SK-N-SH treated with all-trans-retinoic acid at 6 μM for 48 hours (cell line): Measurements from ENCODE around the gene DHRS1.

Source experiments
- ATAC-seq: fragments of 200-7000 bp; cut with Tn5 transposase; 3 replicates; pipeline ENCODE4 v1.9.1; 2020; ENCODE audit warnings: mild to moderate bottlenecking, moderate library complexity
- BACH2 ChIP-seq: fragments of 250-450 bp; sonication (Bioruptor Pico); IDR thresholded peaks from 2 replicates; pipeline ENCODE4 v1.9.0; 2021; ENCODE audit warnings: mild to moderate bottlenecking, borderline replicate concordance
- CSDC2 ChIP-seq: fragments of 250-450 bp; sonication (Bioruptor Pico); IDR thresholded peaks from 2 replicates; pipeline ENCODE4 v1.5.0; 2020; ENCODE audit warnings: mild to moderate bottlenecking, moderate library complexity
- ESRRG ChIP-seq: fragments of 250-450 bp; sonication (Bioruptor Pico); IDR thresholded peaks from 2 replicates; pipeline ENCODE4 v1.6.1; 2021; ENCODE audit warnings: mild to moderate bottlenecking
- GLIS3 ChIP-seq: fragments of 250-450 bp; sonication (Bioruptor Pico); IDR thresholded peaks from 2 replicates; pipeline ENCODE4 v1.5.0; 2020; ENCODE audit warnings: mild to moderate bottlenecking, moderate library complexity
- ISL1 ChIP-seq: fragments of 250-450 bp; sonication (Bioruptor Pico); IDR thresholded peaks from 2 replicates; pipeline ENCODE4 v2.1.2; 2022; ENCODE audit warnings: mild to moderate bottlenecking, moderate library complexity
- OSR1 ChIP-seq: fragments of 250-450 bp; sonication (Bioruptor Pico); IDR thresholded peaks from 2 replicates; pipeline ENCODE4 v1.8.0; 2022; ENCODE audit warnings: moderate library complexity, mild to moderate bottlenecking, inconsistent platforms
- POU6F1 ChIP-seq: fragments of 250-450 bp; sonication (Bioruptor Pico); IDR thresholded peaks from 2 replicates; pipeline ENCODE4 v1.8.0; 2021; ENCODE audit warnings: low read depth, mild to moderate bottlenecking, moderate library complexity, borderline replicate concordance
- PPARA ChIP-seq: fragments of 250-450 bp; sonication (Bioruptor Pico); IDR thresholded peaks from 2 replicates; pipeline ENCODE4 v1.5.0; 2020; ENCODE audit warnings: mild to moderate bottlenecking, borderline replicate concordance
- RARB ChIP-seq: fragments of 250-450 bp; sonication (Bioruptor Pico); IDR thresholded peaks from 2 replicates; pipeline ENCODE4 v1.8.0; 2021; ENCODE audit warnings: mild to moderate bottlenecking, moderate library complexity
- SNAI2 ChIP-seq: fragments of 250-450 bp; sonication (Bioruptor Pico); IDR thresholded peaks from 2 replicates; pipeline ENCODE4 v1.5.0; 2020; ENCODE audit warnings: mild to moderate bottlenecking, moderate library complexity
- TCF4 ChIP-seq: fragments of 250-450 bp; sonication (Bioruptor Pico); IDR thresholded peaks from 2 replicates; pipeline ENCODE4 v1.8.0; 2021; ENCODE audit warnings: mild to moderate bottlenecking, moderate library complexity, borderline replicate concordance
- TOX ChIP-seq: fragments of 250-450 bp; sonication (Bioruptor Pico); IDR thresholded peaks from 2 replicates; pipeline ENCODE4 v1.8.0; 2021; ENCODE audit warnings: mild to moderate bottlenecking, moderate library complexity, borderline replicate concordance
- ZC3H10 ChIP-seq: fragments of 250-450 bp; sonication (Bioruptor Pico); IDR thresholded peaks from 2 replicates; pipeline ENCODE4 v1.5.1; 2021; ENCODE audit warnings: mild to moderate bottlenecking, moderate library complexity
- ZFP3 ChIP-seq: fragments of 250-450 bp; sonication (Bioruptor Pico); IDR thresholded peaks from 2 replicates; pipeline ENCODE4 v1.5.0; 2020; ENCODE audit warnings: mild to moderate bottlenecking, moderate library complexity
- ZFP30 ChIP-seq: fragments of 450-650 bp; formaldehyde crosslinking; IDR thresholded peaks from 2 replicates; pipeline ENCODE4 v1.5.0; 2022; ENCODE audit warnings: mild to moderate bottlenecking, moderate library complexity
- ZNF565 ChIP-seq: fragments of 450-650 bp; formaldehyde crosslinking; conservative IDR thresholded peaks from 2 replicates; pipeline ENCODE4 v1.5.0; 2020; ENCODE audit warnings: low read depth, mild to moderate bottlenecking, moderate library complexity
- ZNF70 ChIP-seq: fragments of 450-650 bp; formaldehyde crosslinking; IDR thresholded peaks from 2 replicates; pipeline ENCODE4 v1.5.0; 2020; ENCODE audit warnings: mild to moderate bottlenecking, moderate library complexity
- TF ChIP-seq, protein P1 (sequence below): fragments of 250-450 bp; sonication (Bioruptor Pico); IDR thresholded peaks from 2 replicates; pipeline ENCODE4 v1.5.1; 2021; ENCODE audit warnings: mild to moderate bottlenecking, moderate library complexity
- TF ChIP-seq, protein P2 (sequence below): fragments of 250-450 bp; sonication (Bioruptor Pico); IDR thresholded peaks from 2 replicates; pipeline ENCODE4 v1.5.0; 2020; ENCODE audit warnings: mild to moderate bottlenecking, moderate library complexity
- TF ChIP-seq, protein P3 (sequence below): fragments of 250-450 bp; sonication (Bioruptor Pico); IDR thresholded peaks from 2 replicates; pipeline ENCODE4 v1.5.1; 2020; ENCODE audit warnings: low read depth, mild to moderate bottlenecking, moderate library complexity
- TF ChIP-seq, protein P4 (sequence below): fragments of 250-450 bp; sonication (Bioruptor Pico); IDR thresholded peaks from 2 replicates; pipeline ENCODE4 v1.8.0; 2020; ENCODE audit warnings: mild to moderate bottlenecking, moderate library complexity, borderline replicate concordance

Gene DHRS1

DNA sequence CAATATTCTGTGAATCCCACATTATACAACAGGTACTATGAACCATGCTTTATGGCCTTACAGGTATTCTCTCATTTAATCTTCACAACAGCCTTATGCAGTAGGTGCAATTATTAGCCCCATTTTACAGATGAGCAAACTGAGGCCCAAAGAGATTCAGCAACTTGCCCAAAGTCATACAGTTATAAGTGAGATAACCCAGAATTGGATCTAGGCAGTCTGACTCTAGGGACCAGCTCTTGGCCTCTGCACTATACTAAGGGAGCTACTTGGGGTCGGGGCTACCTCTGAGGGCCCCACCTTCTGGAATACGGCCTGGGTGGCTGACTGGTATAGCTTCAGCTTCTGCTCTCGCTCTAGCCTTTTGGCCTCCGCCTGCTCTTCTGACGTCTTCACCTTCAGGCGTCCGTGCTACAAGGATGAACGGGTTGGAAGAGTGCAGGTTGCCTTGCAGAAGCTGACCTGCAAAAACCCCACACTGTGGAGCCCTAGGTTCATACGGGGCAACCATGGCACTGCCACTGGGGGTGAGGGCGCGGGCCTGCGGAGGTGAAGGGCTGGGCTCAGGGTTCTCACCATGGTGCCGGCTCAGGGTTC, 28.9 kb downstream of the DHRS1 start:
- TF ChIP-seq ESRRG (CRISPR knock-in tag) (no peak), CSDC2 (CRISPR knock-in tag) (no peak), SNAI2 (CRISPR knock-in tag) (no peak)
- TF ChIP-seq, protein P1, sequence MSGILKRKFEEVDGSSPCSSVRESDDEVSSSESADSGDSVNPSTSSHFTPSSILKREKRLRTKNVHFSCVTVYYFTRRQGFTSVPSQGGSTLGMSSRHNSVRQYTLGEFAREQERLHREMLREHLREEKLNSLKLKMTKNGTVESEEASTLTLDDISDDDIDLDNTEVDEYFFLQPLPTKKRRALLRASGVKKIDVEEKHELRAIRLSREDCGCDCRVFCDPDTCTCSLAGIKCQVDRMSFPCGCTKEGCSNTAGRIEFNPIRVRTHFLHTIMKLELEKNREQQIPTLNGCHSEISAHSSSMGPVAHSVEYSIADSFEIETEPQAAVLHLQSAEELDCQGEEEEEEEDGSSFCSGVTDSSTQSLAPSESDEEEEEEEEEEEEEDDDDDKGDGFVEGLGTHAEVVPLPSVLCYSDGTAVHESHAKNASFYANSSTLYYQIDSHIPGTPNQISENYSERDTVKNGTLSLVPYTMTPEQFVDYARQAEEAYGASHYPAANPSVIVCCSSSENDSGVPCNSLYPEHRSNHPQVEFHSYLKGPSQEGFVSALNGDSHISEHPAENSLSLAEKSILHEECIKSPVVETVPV (CRISPR knock-in tag), result no peak
- TF ChIP-seq, protein P2, sequence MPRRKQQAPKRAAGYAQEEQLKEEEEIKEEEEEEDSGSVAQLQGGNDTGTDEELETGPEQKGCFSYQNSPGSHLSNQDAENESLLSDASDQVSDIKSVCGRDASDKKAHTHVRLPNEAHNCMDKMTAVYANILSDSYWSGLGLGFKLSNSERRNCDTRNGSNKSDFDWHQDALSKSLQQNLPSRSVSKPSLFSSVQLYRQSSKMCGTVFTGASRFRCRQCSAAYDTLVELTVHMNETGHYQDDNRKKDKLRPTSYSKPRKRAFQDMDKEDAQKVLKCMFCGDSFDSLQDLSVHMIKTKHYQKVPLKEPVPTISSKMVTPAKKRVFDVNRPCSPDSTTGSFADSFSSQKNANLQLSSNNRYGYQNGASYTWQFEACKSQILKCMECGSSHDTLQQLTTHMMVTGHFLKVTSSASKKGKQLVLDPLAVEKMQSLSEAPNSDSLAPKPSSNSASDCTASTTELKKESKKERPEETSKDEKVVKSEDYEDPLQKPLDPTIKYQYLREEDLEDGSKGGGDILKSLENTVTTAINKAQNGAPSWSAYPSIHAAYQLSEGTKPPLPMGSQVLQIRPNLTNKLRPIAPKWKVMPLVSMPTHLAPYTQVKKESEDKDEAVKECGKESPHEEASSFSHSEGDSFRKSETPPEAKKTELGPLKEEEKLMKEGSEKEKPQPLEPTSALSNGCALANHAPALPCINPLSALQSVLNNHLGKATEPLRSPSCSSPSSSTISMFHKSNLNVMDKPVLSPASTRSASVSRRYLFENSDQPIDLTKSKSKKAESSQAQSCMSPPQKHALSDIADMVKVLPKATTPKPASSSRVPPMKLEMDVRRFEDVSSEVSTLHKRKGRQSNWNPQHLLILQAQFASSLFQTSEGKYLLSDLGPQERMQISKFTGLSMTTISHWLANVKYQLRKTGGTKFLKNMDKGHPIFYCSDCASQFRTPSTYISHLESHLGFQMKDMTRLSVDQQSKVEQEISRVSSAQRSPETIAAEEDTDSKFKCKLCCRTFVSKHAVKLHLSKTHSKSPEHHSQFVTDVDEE (CRISPR knock-in tag), result 0 out of 2 replicates have a peak, but pooled peaks have one; percentile 10
- peak; percentile 54 for ATAC-seq

- no peak for TF ChIP-seq POU6F1 (CRISPR knock-in tag)
- TF ChIP-seq ZNF70, result no peak
- TF ChIP-seq, protein P3, sequence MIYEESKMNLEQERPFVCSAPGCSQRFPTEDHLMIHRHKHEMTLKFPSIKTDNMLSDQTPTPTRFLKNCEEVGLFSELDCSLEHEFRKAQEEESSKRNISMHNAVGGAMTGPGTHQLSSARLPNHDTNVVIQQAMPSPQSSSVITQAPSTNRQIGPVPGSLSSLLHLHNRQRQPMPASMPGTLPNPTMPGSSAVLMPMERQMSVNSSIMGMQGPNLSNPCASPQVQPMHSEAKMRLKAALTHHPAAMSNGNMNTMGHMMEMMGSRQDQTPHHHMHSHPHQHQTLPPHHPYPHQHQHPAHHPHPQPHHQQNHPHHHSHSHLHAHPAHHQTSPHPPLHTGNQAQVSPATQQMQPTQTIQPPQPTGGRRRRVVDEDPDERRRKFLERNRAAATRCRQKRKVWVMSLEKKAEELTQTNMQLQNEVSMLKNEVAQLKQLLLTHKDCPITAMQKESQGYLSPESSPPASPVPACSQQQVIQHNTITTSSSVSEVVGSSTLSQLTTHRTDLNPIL (CRISPR knock-in tag), result no peak
- TF ChIP-seq ZFP3 (CRISPR knock-in tag), result no peak
- TF ChIP-seq OSR1 (CRISPR knock-in tag), result no peak
- TF ChIP-seq ZFP30 (CRISPR knock-in tag), result no peak
- TF ChIP-seq PPARA (CRISPR knock-in tag), result no peak
- TF ChIP-seq ZC3H10 (CRISPR knock-in tag), result no peak
- TF ChIP-seq, protein P4, sequence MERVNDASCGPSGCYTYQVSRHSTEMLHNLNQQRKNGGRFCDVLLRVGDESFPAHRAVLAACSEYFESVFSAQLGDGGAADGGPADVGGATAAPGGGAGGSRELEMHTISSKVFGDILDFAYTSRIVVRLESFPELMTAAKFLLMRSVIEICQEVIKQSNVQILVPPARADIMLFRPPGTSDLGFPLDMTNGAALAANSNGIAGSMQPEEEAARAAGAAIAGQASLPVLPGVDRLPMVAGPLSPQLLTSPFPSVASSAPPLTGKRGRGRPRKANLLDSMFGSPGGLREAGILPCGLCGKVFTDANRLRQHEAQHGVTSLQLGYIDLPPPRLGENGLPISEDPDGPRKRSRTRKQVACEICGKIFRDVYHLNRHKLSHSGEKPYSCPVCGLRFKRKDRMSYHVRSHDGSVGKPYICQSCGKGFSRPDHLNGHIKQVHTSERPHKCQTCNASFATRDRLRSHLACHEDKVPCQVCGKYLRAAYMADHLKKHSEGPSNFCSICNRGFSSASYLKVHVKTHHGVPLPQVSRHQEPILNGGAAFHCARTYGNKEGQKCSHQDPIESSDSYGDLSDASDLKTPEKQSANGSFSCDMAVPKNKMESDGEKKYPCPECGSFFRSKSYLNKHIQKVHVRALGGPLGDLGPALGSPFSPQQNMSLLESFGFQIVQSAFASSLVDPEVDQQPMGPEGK (CRISPR knock-in tag), result no peak
- TF ChIP-seq ESRRG (CRISPR knock-in tag), result no peak
- no peak for TF ChIP-seq SNAI2 (CRISPR knock-in tag)
- no peak for TF ChIP-seq RARB (CRISPR knock-in tag)
- no peak for TF ChIP-seq ZNF565
- TF ChIP-seq TCF4 (CRISPR knock-in tag), result no peak
- no peak for TF ChIP-seq ISL1 (CRISPR knock-in tag)
- no peak for TF ChIP-seq BACH2
- ATAC-seq, result no peak
Measured at GRCh38 chr14:24269910-24270536, 29.6 kb downstream of the DHRS1 start.

DNA sequence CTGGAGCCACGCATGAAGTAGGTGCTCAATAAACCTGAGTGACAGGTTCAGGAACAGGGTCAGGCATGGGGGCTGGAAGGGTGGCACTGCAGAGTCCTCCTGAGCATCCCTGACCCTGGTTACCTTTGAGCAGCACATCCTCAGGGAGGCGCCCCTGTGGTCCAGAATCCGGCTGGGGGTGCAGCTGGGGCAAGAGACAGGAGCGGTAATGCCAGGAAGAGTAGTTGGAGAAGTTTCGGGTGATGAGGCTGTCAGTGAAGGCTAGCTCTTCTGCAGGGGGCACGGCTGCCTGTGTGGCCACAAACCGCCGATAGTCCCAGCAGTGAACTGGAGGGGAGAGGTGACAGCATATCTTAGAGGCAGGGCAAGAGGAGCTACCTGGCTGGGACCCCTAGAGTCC, 30.2 kb downstream of the DHRS1 start:
- no peak for ATAC-seq
- no peak for TF ChIP-seq ZFP3 (CRISPR knock-in tag)
- no peak for TF ChIP-seq TOX (CRISPR knock-in tag)
- no peak for TF ChIP-seq PPARA (CRISPR knock-in tag)
- no peak for TF ChIP-seq SNAI2 (CRISPR knock-in tag)
- no peak for TF ChIP-seq RARB (CRISPR knock-in tag)
- TF ChIP-seq ESRRG (CRISPR knock-in tag), result no peak
- no peak for TF ChIP-seq CSDC2 (CRISPR knock-in tag)
- no peak for TF ChIP-seq ZFP30 (CRISPR knock-in tag)
- TF ChIP-seq GLIS3, result no peak
- no peak for TF ChIP-seq ZNF565
- no peak for TF ChIP-seq ZC3H10 (CRISPR knock-in tag)
- TF ChIP-seq, protein P4 (CRISPR knock-in tag), result no peak
- TF ChIP-seq TCF4 (CRISPR knock-in tag), result no peak
- no peak for TF ChIP-seq ISL1 (CRISPR knock-in tag)
